Measurements from ENCODE around the gene GOLT1A. TPM values are rescaled to one million over a fixed set of nuclear protein-coding genes. Genes with fewer than 3 reads are reported as not detected.

GOLT1A gene
- total RNA-seq, 1 donor from 2014 or later = not detected

DNA sequence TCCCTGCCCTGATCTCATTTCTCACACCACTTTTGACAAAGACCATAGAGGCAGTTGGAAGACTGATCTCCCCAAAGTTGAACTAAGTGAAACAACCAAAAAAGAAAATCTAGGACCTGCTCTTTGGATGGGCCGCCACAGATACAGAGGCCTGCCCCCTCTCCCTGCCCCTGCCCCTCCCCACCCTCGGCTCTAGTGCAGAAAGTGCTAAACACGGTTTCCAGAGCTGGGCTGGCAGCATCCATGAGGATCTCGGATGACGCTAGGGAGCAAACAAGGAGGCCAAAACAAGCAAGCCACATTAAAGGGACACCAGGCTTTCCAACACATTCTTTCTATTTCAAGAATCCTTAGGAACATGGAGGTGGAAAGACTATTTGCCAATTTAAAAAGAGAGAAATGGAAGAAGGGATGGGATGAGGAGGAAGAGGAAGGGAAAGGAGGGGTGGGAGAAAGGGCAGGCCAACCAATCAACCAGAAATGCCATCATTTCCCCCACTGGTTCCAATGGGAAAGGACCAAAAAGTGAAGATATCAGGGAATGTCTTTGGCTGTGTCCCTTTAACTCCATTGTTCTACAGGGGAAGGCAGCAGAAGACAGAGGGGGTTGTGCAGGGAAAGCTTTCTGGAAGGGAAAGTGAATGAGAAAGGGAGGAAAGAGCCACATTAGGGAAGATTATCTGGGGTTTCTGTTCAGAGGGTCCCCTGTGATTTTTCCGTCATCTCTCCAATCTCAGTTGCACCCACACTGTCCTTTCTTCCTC, 38.3 kb upstream of the GOLT1A start:
- Mint-ChIP-seq H3K4me1 (ENCODE audit: unreplicated experiment) (peaks cover 18% of the 10 kb centered on the region), H3K4me3 (ENCODE audit: unreplicated experiment) (no peak overlapping the region), H3K27me3 (ENCODE audit: unreplicated experiment) (peaks cover 35% of the 10 kb centered on the region), H3K27ac (ENCODE audit: unreplicated experiment) (no peak overlapping the region), H3K9me3 (ENCODE audit: unreplicated experiment) (no peaks in the 10 kb centered on the region), H3K36me3 (ENCODE audit: unreplicated experiment) (no peaks in the 10 kb centered on the region)
- TF ChIP-seq, protein P1, sequence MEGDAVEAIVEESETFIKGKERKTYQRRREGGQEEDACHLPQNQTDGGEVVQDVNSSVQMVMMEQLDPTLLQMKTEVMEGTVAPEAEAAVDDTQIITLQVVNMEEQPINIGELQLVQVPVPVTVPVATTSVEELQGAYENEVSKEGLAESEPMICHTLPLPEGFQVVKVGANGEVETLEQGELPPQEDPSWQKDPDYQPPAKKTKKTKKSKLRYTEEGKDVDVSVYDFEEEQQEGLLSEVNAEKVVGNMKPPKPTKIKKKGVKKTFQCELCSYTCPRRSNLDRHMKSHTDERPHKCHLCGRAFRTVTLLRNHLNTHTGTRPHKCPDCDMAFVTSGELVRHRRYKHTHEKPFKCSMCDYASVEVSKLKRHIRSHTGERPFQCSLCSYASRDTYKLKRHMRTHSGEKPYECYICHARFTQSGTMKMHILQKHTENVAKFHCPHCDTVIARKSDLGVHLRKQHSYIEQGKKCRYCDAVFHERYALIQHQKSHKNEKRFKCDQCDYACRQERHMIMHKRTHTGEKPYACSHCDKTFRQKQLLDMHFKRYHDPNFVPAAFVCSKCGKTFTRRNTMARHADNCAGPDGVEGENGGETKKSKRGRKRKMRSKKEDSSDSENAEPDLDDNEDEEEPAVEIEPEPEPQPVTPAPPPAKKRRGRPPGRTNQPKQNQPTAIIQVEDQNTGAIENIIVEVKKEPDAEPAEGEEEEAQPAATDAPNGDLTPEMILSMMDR (IDR thresholded peaks at IDR 0.05) = no peak
- DNase-seq (ENCODE audit: extremely low spot score, unreplicated experiment) = no peak

DNA sequence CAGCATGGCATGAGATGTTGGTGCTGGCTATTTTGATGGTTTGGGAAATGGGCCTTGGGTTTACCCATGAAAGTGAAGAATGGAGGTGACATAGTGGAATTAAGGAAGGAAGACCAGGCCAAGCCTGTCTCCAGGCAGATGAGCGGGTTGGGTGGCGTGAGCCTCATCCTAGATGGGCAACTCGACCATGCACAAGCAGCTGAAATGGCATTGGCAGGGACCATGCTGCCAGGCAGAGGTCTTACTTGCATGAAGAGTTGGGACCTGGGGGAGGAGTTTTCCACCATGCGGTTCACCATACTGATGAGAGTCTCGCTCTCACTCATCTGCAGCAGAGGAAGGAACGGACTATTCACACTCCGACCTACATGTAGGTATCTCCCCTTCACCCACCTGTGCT, 37.5 kb upstream of the GOLT1A start:
- H3K4me3 Mint-ChIP-seq (ENCODE audit: unreplicated experiment) = no peak overlapping the region
- no peaks in the 10 kb centered on the region for H3K36me3 Mint-ChIP-seq (ENCODE audit: unreplicated experiment)
- H3K27me3 Mint-ChIP-seq (ENCODE audit: unreplicated experiment) = peaks cover 43% of the 10 kb centered on the region
- no peak overlapping the region for H3K27ac Mint-ChIP-seq (ENCODE audit: unreplicated experiment)
- H3K4me1 Mint-ChIP-seq (ENCODE audit: unreplicated experiment) = peaks cover 16% of the 10 kb centered on the region
- H3K9me3 Mint-ChIP-seq (ENCODE audit: unreplicated experiment) = no peaks in the 10 kb centered on the region
- TF ChIP-seq, protein P1 (IDR thresholded peaks at IDR 0.05) = no peak
- no peak for DNase-seq (ENCODE audit: extremely low spot score, unreplicated experiment)

DNA sequence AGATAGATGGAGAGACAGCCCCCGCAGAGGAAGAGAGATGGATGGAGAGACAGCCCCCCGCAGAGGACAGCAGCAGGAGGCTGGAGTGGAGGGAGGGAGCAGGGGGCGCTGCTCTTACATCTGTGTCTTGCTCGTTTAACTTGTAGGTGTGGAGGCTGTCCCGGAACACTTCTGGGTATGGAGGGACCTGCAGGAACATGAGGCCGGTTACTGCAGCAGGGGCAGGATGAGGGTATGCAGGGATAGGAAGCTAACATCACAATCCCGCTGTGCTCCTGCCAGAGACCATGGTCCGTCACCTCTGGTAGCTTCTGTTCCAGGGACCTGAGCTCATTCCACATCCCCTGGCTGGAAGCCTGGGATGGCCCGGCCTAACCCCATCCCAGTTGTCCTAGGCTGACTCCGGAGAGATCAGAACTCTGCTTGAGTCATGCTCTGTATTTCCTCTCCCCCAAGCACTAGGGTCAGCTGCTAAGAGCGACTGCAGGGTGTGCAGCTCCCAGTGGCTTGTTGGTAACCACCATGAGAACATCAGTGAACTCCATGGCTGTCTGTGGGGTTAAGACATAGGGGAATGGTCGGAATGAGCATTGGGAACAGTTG, 36.7 kb upstream of the GOLT1A start:
- no peaks in the 10 kb centered on the region for H3K9me3 Mint-ChIP-seq (ENCODE audit: unreplicated experiment)
- TF ChIP-seq, protein P1 (IDR thresholded peaks at IDR 0.05) = no peak
- H3K4me3 Mint-ChIP-seq (ENCODE audit: unreplicated experiment) = no peak overlapping the region
- H3K4me1 Mint-ChIP-seq (ENCODE audit: unreplicated experiment) = peaks cover 9% of the 10 kb centered on the region
- no peak overlapping the region for H3K27ac Mint-ChIP-seq (ENCODE audit: unreplicated experiment)
- H3K27me3 Mint-ChIP-seq (ENCODE audit: unreplicated experiment) = peaks cover 49% of the 10 kb centered on the region
- H3K36me3 Mint-ChIP-seq (ENCODE audit: unreplicated experiment) = no peaks in the 10 kb centered on the region
- no peak for DNase-seq (ENCODE audit: extremely low spot score, unreplicated experiment)

DNA sequence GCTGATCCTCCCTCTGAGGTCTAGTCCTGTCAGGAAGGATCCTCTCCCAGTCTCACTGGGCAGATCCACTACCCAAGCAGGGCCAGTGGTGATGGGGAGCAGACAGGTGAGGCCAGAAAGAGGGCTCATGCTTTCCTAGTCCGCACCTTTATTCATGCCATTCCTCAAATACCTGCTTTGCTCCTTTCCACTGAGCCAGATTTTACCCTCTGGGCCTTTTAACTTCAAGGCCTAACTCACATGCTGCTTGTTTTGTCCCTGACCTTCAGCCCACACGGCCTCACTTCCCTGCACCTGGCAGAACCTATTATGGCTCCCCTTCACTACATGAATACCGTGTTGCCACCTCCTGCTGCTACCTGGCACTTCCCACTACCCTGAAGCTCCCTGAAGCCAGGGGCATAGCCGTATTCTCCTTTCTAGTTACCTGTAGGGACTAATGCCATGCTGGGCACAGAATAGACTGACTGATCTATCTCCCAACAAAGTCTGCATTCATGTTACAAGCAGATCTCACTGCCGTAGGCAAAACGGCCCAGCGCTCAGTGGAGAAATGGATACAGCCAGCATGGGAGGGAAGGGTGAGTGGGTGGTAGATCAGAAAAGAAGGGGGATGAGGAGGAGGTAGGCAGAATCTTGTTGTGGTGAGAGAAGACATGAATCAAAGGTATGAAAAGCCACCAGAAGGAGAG, 36.1 kb upstream of the GOLT1A start:
- DNase-seq (ENCODE audit: extremely low spot score, unreplicated experiment) = no peak
- no peak overlapping the region for H3K4me3 Mint-ChIP-seq (ENCODE audit: unreplicated experiment)
- H3K27me3 Mint-ChIP-seq (ENCODE audit: unreplicated experiment) = peaks cover 49% of the 10 kb centered on the region
- TF ChIP-seq, protein P1 (IDR thresholded peaks at IDR 0.05) = no peak
- no peaks in the 10 kb centered on the region for H3K36me3 Mint-ChIP-seq (ENCODE audit: unreplicated experiment)
- no peaks in the 10 kb centered on the region for H3K9me3 Mint-ChIP-seq (ENCODE audit: unreplicated experiment)
- no peak overlapping the region for H3K27ac Mint-ChIP-seq (ENCODE audit: unreplicated experiment)
- peaks cover 4% of the 10 kb centered on the region for H3K4me1 Mint-ChIP-seq (ENCODE audit: unreplicated experiment)

DNA sequence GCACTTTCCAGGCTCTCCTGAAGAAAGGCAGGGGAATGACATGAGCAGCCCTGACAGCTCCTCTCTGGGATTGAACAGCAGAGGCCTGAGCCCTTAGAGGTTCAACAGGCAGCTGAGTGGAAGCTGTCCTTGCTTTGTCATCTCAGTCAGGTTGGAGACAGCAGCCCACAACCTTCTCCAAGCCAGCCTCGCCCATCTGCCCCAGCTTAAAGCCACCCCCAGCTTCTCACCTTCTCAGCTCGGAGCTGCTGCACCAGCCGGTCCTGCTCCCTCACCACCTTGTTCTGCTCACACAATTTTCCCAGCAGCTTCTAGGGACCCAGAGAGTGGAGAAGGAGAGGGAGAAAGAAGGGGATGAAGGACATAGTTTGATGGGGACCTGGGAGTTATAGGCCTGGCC, 35.2 kb upstream of the GOLT1A start:
- H3K9me3 Mint-ChIP-seq (ENCODE audit: unreplicated experiment) = no peaks in the 10 kb centered on the region
- DNase-seq (ENCODE audit: extremely low spot score, unreplicated experiment) = no peak
- TF ChIP-seq, protein P1 (IDR thresholded peaks at IDR 0.05) = no peak
- H3K4me1 Mint-ChIP-seq (ENCODE audit: unreplicated experiment) = no peaks in the 10 kb centered on the region
- no peak overlapping the region for H3K27ac Mint-ChIP-seq (ENCODE audit: unreplicated experiment)
- H3K36me3 Mint-ChIP-seq (ENCODE audit: unreplicated experiment) = no peaks in the 10 kb centered on the region
- H3K27me3 Mint-ChIP-seq (ENCODE audit: unreplicated experiment) = peaks cover 49% of the 10 kb centered on the region
- no peak overlapping the region for H3K4me3 Mint-ChIP-seq (ENCODE audit: unreplicated experiment)
